ENCODE data around the gene USP24.

- TF ChIP-seq CTCF (IDR thresholded peaks at IDR 0.05) (no peak), TEAD4 (IDR thresholded peaks at IDR 0.05; ENCODE audit: borderline replicate concordance, insufficient read depth) (no peak), REST (IDR thresholded peaks at IDR 0.05; ENCODE audit: low read depth, low read length) (no peak), SMC3 (IDR thresholded peaks at IDR 0.05; ENCODE audit: low read depth, low read length) (no peak), JUND (IDR thresholded peaks at IDR 0.05) (no peak), PBX3 (IDR thresholded peaks at IDR 0.05) (peak; percentile 51), GATA2 (CRISPR knock-in tag; IDR thresholded peaks at IDR 0.05) (no peak), TAF1 (IDR thresholded peaks at IDR 0.05; ENCODE audit: borderline replicate concordance, low read depth, low read length) (no peak), NRF1 (IDR thresholded peaks at IDR 0.05; ENCODE audit: low read depth, low read length) (no peak), POLR2AphosphoS5 (IDR thresholded peaks at IDR 0.05; ENCODE audit: low read depth, low read length) (no peak)
These were observed 18.9 kb upstream of the USP24 start for GRCh38 chr1:55234016-55234415.
